ENCODE measurements around the gene SERPINA3. TPM values are rescaled to one million over a fixed set of nuclear protein-coding genes. Genes with fewer than 3 reads are reported as not detected.

The SERPINA3 gene
- total RNA-seq, 1 experiment from 2014 or later: not detected

GRCh38 chr14:94646066-94646465 lies 33.9 kb downstream of the SERPINA3 start:
- no peaks in the 10 kb centered on the region for H4K20me1 ChIP-seq (ENCODE audit: insufficient read depth)
- DNase-seq: no peak
- CTCF ChIA-PET: no interaction called here
- H3K36me3 ChIP-seq (ENCODE audit: low read depth): no peaks in the 10 kb centered on the region
- H3K4me3 ChIP-seq: no peak overlapping the region
- POLR2A ChIA-PET (ENCODE audit: unreplicated experiment): no interaction called here
- H3K79me2 ChIP-seq (ENCODE audit: low read depth): no peaks in the 10 kb centered on the region
- no peaks in the 10 kb centered on the region for H3K27me3 ChIP-seq (ENCODE audit: insufficient read depth, low read depth)
- no peak overlapping the region for H3K4me2 ChIP-seq
- no peak overlapping the region for H3K27ac ChIP-seq
- H3K9me2 ChIP-seq (ENCODE audit: insufficient read depth): no peaks in the 10 kb centered on the region
- TF ChIP-seq CTCF (conservative IDR thresholded peaks at IDR 0.05) (no peak), EZH2 (IDR thresholded peaks at IDR 0.05; ENCODE audit: low read depth) (no peak)
- H3F3A ChIP-seq (ENCODE audit: insufficient read depth, low read depth): no peaks in the 10 kb centered on the region
- no TSS peak for BruUV-seq (replicated peaks)
- H2AFZ ChIP-seq: no peak overlapping the region
- H3K4me1 ChIP-seq (replicated peaks; ENCODE audit: insufficient read depth): no peaks in the 10 kb centered on the region
- intact Hi-C loops (cut with micrococcal nuclease; ENCODE audit: unreplicated experiment): no loop called here
- H3K9me3 ChIP-seq (ENCODE audit: insufficient read depth, low read depth): no peaks in the 10 kb centered on the region

- H3K79me2 ChIP-seq (ENCODE audit: low read depth): no peaks in the 10 kb centered on the region
- no peaks in the 10 kb centered on the region for H3K9me3 ChIP-seq (ENCODE audit: insufficient read depth, low read depth)
- no peaks in the 10 kb centered on the region for H3K9me2 ChIP-seq (ENCODE audit: insufficient read depth)
- no peak for DNase-seq
- H3K27ac ChIP-seq: no peak overlapping the region
- TF ChIP-seq EZH2 (IDR thresholded peaks at IDR 0.05; ENCODE audit: low read depth) (no peak), CTCF (conservative IDR thresholded peaks at IDR 0.05) (no peak)
- H4K20me1 ChIP-seq (ENCODE audit: insufficient read depth): no peaks in the 10 kb centered on the region
- no peak overlapping the region for H3K4me2 ChIP-seq
- intact Hi-C loops (cut with micrococcal nuclease; ENCODE audit: unreplicated experiment): no loop called here
- no peaks in the 10 kb centered on the region for H3K27me3 ChIP-seq (ENCODE audit: insufficient read depth, low read depth)
- H3K4me3 ChIP-seq: no peak overlapping the region
- H3K4me1 ChIP-seq (replicated peaks; ENCODE audit: insufficient read depth): no peaks in the 10 kb centered on the region
- POLR2A ChIA-PET (ENCODE audit: unreplicated experiment): no interaction called here
- BruUV-seq (replicated peaks): no TSS peak
- no peaks in the 10 kb centered on the region for H3K36me3 ChIP-seq (ENCODE audit: low read depth)
- no peak overlapping the region for H2AFZ ChIP-seq
- CTCF ChIA-PET: no interaction called here
- no peaks in the 10 kb centered on the region for H3F3A ChIP-seq (ENCODE audit: insufficient read depth, low read depth)
Measured at GRCh38 chr14:94646481-94646880, 34.3 kb downstream of the SERPINA3 start.

- H3K27me3 ChIP-seq (ENCODE audit: insufficient read depth, low read depth): no peaks in the 10 kb centered on the region
- no peaks in the 10 kb centered on the region for H3F3A ChIP-seq (ENCODE audit: insufficient read depth, low read depth)
- POLR2A ChIA-PET (ENCODE audit: unreplicated experiment): no interaction called here
- TF ChIP-seq EZH2 (IDR thresholded peaks at IDR 0.05; ENCODE audit: low read depth) (no peak), CTCF (conservative IDR thresholded peaks at IDR 0.05) (no peak)
- intact Hi-C loops (cut with micrococcal nuclease; ENCODE audit: unreplicated experiment): no loop called here
- H3K9me3 ChIP-seq (ENCODE audit: insufficient read depth, low read depth): no peaks in the 10 kb centered on the region
- no peaks in the 10 kb centered on the region for H4K20me1 ChIP-seq (ENCODE audit: insufficient read depth)
- H3K4me1 ChIP-seq (replicated peaks; ENCODE audit: insufficient read depth): no peaks in the 10 kb centered on the region
- H3K36me3 ChIP-seq (ENCODE audit: low read depth): no peaks in the 10 kb centered on the region
- no peak overlapping the region for H2AFZ ChIP-seq
- DNase-seq: no peak
- no peaks in the 10 kb centered on the region for H3K9me2 ChIP-seq (ENCODE audit: insufficient read depth)
- no TSS peak for BruUV-seq (replicated peaks)
- H3K27ac ChIP-seq: no peak overlapping the region
- no peak overlapping the region for H3K4me2 ChIP-seq
- H3K79me2 ChIP-seq (ENCODE audit: low read depth): no peaks in the 10 kb centered on the region
- H3K4me3 ChIP-seq: no peak overlapping the region
- CTCF ChIA-PET: no interaction called here
Measured at GRCh38 chr14:94648801-94649200, 36.6 kb downstream of the SERPINA3 start.
